ENCODE results near the gene LMNA. TPM values are rescaled to one million over a fixed set of nuclear protein-coding genes. Genes with fewer than 3 reads are reported as not detected.

LMNA gene
- total and polyA plus RNA-seq, 10 of the 15 experiments (the other 5 are each of a cell fraction or from before 2014, with no cell fraction given), result 0.42 to 334 (median 81.1) TPM

DNA sequence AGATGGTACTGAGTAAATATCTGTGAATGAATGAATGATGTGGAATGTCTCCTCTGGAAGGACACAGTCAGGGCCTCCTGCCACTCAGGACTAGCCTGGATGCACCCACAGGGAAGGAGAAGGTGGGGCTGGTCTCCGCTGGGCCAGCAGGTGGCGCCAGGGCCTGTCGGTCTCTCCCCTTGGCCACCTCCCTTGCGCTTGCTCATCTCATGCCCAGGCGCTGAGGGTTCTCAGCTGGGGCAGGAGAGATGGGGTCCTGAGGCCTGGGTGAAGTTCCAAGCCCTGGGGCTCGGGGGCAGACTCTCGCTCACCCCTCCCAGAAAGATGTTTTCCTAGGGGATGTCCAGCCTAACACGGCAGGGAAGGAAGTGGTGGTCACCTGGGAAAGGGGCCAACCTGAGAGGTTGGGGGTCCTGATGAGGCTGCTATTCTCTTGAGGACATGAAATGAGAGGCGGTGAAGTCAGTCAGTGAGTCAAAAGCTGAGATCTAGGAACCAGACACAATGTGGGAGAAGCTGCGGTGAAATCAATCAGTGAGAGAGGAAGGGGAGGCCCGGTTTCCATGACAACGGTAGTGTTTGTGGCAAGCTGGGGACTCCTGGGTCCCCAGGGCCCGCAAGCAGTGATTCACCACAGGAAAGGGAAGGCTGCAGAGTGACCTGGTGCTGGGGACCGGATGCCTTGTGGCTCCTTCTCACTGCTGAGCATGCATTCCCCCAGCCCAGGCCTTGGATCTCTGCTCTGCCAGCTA, 17.7 kb upstream of the LMNA start (continued):
- TF ChIP-seq ZNF622 (IDR thresholded peaks at IDR 0.05) (no peak), NFYB (IDR thresholded peaks at IDR 0.05; ENCODE audit: insufficient read depth, low read depth, low read length) (no peak), NBN (IDR thresholded peaks at IDR 0.05) (peak; percentile 97), POLR2AphosphoS2 (IDR thresholded peaks at IDR 0.05; ENCODE audit: low read depth, low read length) (no peak), ZNF217 (IDR thresholded peaks at IDR 0.05) (0 out of 2 replicates have a peak, but pooled peaks have one; percentile 53), GATAD2B (conservative IDR thresholded peaks at IDR 0.05; ENCODE audit: low read depth) (peak; percentile 91), YY1 (IDR thresholded peaks at IDR 0.05; ENCODE audit: low read depth, low read length) (peak; percentile 82), CTCF (IDR thresholded peaks at IDR 0.05 in 2 of 3, conservative IDR thresholded peaks at IDR 0.05 in 1 of 3; ENCODE audit: control insufficient read depth in 2 of 3, extremely low read depth in 1 of 3, insufficient read depth in 1 of 3, low read depth in 3 of 3, low read length in 3 of 3) (peak; percentile 97 to 99 (median 97)), CBX5 (IDR thresholded peaks at IDR 0.05; ENCODE audit: low read depth) (no peak), E2F8 (IDR thresholded peaks at IDR 0.05; ENCODE audit: low read depth, partially characterized antibody) (no peak), CHD2 (IDR thresholded peaks at IDR 0.05; ENCODE audit: borderline replicate concordance, low read depth, low read length) (peak; percentile 13; the same call in 1 of the 2 replicates), HSF1 (IDR thresholded peaks at IDR 0.05; ENCODE audit: low read depth, low read length) (no peak), RELB (IDR thresholded peaks at IDR 0.05; ENCODE audit: low read depth) (peak; percentile 97), PAX8 (IDR thresholded peaks at IDR 0.05) (no peak), MXI1 (IDR thresholded peaks at IDR 0.05; ENCODE audit: low read depth, low read length) (peak; percentile 94), TCF3 (IDR thresholded peaks at IDR 0.05; ENCODE audit: borderline replicate concordance, insufficient read depth, low read depth, low read length) (peak; percentile 65), RELA (IDR thresholded peaks at IDR 0.05; ENCODE audit: borderline replicate concordance, partially characterized antibody) (peak; percentile 88), EED (IDR thresholded peaks at IDR 0.05; ENCODE audit: low read depth) (peak; percentile 99), EP300 (IDR thresholded peaks at IDR 0.05; ENCODE audit: borderline replicate concordance in 1 of 2, control insufficient read depth in 1 of 2, low read depth in 2 of 2, low read length in 2 of 2) (peak; percentile 94 to 97), NR2C1 (IDR thresholded peaks at IDR 0.05) (no peak)
- TF ChIP-seq, protein P1, sequence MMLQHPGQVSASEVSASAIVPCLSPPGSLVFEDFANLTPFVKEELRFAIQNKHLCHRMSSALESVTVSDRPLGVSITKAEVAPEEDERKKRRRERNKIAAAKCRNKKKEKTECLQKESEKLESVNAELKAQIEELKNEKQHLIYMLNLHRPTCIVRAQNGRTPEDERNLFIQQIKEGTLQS (IDR thresholded peaks at IDR 0.05; ENCODE audit: borderline replicate concordance, extremely low read depth, low read depth, low read length), result no peak

Measured in GM12878 (cell line).